ENCODE measurements around the gene MEI4.
"Not testable (repeated sequence)": the region's sequence is repeated elsewhere in the genome, so short reads cannot be mapped to it uniquely, and the experiment has no call there.

The MEI4 gene, protein sequence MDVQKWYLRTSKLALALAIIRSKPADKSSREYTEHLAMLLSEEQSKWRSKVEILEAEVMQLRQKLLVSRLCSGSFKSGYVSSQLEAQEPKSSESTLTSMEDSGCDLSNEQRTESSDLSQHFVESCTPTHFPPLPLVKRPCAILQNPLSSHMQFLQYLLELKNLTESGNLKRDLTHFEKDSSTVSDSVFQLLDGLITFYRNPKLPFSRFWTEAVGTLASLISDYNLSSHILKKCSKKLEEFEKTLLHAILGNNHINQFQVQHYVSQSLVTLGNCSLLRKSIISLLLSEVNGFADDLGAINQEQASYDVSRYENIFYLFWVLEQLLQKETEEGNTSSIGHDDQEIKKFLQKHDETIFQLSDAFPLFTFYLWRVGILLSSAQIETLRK

DNA sequence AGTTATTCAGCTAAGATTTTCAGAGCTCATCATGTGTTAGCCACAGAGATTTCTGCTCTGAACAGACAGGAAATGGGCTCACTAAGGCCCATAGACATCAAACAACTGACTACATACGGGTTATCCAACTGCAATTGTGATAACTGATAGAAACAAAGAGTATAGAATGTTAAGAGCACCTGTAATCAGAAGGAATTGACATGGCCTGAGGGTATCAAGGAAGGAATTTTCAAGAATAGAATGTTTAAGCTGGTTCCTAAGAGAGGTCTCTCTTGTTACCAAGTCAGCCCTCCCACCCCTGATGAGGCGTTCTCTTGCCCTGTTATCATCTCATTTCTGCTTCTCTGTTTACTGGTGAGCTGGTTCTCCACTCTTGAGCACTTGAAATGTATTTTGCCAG lies at the start of gene MEI4:
Gene MEI4 (plus strand): TSS at position 301 of the 400 bp plus-strand sequence. CDS start 37,633 bp downstream, outside the sequence.
- no peak for DNase-seq

DNA sequence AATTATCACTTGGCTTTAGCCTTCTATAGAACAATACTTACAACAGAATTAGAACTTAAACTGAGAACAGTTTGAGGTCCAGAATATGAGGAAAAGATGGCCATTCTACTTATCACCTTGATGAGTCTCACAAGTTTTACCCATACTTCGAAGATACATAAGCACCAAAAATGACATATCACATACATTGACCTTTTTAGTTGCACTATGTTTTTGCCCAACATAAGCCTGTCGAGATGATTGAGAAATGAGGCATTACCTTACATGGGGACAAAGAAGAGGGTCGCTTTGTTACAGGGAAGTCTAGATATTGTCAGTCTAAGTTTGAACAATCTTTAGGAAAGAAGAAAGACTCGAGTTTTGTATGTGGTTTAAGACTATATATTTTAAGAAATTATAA lies 48.4 kb upstream of the MEI4 start:
- DNase-seq, result no peak

DNA sequence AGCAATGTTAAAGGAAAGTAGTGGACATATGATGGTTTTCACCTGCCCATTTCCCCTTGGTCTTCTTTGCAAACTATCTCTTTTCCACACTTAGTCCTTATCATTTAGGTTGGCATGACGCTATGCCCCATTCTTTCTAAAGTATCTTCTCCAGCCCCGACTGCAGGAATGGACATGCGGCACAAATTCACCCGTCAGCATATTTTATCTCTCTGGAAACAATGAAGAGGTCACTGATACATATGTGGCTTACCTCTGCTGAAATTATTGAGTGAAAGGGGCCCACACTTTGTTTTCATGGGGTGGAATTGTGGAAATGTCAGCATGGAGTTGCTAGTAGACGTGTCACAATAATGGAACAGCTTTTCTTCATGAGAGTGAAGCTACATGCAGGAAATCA lies 45.8 kb upstream of the MEI4 start:
- no peak for DNase-seq

DNA sequence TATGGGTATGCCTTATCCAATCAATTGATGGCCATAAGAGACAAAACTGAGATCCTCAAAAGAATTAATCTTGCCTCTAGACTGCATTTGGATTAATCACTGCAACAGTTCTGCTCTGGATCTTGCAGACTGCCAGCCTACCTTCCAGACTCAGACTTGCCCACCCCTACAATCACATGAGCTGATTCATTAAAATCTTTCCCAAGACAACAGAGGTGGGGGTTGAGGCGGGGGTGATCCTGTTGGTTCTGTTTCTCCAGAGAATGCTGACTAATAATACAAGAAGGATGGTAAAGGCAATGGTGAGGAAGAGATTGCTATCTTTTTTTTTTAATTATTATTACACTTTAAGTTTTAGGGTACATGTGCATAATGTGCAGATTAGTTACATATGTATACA lies 43.7 kb upstream of the MEI4 start:
- DNase-seq, result no peak

DNA sequence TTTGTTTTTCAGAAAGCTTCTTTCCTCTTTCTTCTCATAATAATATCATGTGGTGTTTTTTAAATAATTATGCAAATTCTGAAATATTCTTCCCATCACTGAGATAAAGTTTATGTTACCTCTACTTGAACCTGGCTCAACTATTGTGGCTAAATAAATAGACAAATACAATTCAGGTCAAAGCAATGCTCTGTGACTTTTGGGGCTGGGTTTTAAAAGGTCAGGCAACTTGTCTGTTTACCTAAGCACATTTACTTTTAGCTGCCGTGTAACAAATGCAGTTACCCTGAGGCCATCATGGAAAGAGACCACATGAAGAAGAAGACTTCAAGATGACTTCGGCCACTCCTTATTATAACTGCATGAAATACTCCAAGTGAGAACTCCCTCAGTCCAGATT lies 33.7 kb upstream of the MEI4 start:
- no peak for DNase-seq

DNA sequence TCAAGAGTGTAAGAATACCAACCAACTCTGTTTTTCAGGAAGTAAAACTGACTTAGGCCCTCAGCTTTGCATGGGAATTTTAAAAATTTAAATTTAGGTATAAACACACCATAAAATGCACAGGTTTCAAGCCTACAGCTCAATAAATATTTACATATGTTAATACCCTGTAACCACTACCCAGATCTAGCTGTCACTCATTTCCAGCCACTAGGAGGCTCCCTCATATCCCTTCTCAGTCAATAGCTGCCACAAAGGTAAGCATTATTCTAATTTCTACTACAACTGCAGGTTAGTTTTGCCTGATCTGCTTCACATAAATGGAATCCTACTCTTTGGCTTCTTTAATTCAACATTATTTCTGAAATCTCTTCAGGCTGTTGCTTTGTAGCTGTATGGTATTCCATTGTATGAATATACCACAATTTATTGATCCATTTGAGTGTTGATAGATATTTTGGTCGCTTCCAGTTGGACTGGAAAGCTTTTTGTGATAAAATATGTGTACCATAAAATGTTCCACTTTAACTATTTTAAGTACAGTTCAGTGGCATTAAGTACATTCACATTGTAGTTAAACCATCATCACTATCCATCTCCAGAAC lies 32.5 kb upstream of the MEI4 start:
- peak in 1 of 2 experiments; percentile 21 for DNase-seq

DNA sequence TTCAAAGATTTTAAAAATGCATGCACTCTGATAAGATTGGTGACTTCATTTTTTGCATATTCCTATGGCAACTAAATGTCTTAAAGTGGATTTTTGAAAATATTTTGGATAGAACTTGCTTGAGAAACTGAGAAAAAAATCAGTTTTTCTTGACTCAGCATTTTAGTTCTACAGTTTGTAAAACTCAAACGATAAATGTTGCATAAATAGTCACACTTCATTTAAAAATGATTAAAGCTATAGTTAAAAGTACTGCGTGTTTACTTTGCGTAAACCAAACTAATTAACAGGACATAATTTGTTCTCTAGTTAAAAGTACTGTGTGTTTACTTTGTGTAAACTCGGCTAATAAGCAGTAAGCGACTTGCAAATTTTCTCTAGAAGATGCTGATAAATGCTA lies 28.3 kb upstream of the MEI4 start:
- DNase-seq, result no peak

DNA sequence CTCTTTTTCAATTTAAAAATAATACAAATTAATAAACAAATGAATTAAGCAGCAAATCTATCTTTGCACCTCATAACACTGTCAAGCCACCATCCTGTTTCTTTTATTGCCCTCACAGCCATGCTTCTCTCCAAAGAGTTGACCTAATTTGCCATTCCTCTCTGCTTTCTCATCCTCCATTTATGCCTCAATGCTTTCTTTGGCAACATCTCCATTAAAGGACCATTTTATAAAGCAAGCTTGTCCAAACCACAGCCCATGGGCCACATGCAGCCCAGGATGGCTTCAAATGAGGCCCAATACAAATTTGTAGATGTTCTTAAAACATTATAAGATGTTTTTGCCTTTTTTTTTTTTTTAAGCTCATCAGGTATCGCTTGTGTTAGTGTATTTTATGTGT lies 26.4 kb upstream of the MEI4 start:
- DNase-seq, result no peak

DNA sequence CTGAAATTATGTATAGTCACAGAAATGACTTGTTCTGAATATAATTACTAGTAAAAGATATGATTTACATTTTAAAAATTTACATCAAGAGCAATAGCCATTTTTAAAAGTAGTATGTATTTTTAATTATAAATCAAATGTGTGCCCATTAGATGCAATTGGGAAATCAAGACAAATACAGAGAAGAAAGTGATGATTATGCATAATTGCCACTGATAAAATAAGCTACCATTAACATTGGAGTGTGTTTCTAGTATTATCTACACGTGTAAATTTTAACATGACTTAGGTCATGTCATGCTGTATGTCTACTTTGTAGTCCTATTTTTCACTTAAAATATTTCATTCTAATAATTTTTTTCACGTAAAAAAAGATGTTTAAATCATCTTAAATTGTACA lies 22.8 kb upstream of the MEI4 start:
- DNase-seq, result no peak

DNA sequence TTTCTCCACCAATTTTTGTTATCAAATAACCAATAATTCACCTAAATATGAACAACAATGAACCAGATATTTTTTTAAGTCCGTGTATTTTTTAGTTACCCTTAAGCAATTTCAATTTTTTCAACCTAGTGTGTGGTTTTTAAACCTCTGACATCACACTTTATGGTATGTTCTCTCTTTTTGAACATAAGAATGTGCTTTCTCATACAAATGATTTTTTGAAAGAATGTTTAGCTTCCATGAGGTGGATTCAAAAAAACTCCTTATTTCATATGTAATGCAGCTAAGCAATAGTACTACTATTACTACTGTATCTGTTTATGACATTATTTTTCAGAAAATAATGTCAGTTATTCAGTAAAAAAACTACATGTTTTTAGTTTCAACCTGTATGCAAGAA lies 19.4 kb upstream of the MEI4 start:
- no peak for DNase-seq

DNA sequence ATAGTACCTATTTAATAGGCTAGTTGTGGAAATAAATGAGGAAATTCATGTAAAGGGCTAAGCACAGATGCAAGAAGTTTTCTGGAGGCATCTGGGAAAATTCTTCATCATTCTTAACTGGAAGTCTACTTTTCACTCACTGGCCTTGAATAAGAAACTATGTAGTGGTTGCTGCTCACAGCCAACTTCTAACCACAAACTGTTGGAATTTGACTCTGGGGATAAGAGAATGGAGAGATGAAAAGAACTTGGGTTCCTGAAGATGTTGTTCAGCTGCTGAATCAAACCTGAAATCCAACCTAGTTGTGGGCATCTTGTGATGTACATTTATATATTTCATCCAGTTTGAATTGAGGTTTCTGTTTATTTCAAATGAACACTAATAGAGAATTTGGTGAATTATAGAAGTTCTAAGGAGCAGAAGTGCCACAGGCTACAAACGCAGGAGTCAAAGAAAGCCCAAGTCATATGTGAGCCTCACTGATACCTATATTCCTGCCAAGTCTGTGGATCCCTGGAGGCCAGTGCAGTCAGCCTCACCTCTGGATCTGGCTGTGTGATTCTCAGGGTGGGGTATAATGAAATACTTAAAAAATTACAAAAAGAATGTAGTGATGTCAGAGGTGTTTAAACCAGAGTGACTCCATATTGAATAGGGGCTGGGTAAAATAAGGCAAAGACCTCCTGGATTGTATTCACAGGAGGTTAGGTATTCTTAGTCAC lies 18.7 kb upstream of the MEI4 start:
- no peak for DNase-seq

DNA sequence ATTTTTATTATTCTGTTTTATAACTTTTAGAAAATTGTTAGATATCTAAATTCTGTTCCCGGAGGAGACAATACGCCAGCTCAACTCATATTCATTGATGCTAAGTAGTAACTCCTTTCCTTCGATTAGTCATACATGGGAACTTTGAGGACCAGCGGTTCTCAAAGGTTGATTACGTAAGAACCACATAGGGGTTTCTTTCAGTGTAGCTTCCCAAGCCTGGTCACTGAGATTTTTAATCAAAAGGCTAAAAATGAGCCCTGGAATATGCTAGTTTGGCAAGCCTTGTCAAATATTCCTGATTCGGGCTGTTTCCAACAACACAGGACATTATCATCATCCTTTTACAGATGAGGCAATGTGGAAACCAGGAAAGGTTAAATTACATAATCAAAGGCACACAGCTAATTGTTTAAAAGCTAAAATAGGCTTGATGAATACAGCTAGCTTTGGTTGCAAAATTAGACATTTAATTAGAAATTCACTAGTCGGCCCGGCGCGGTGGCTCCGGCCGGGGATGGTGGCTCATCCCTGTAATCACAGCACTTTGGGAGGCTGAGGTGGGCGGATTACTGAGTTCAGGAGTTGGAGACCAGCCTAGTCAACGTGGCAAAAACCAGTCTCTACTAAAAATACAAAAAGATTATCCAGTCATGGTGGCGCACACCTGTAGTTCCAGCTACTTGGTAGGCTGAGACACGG lies 14.6 kb upstream of the MEI4 start:
- DNase-seq, result no peak

DNA sequence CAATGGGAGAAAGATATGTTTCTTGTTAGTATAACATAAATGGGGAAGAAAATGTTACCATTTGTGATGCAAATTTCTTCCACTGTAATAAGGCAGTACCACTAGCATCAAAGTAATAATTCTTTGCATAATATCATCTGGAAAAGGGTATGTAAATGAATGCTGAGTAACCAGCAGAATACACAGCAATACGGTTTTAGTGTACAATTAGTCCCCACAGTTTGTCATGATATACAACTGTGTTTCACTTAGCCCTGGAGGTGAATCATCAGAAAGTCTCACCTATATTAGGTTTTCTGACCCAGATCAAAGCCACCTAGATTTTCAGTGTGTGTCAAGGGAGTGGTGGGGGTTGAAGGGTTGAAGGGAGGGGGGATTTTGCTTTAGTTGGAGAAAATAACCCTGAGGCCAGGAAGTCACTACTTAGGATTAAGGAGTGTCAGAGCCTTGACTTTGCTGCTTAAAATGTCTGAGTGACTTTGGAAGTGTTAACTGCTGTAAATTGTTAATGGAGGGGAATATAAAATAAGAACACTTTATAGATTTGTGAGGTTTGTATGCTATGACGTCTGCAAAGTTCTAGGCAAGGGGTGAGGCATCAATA lies 8.6 kb upstream of the MEI4 start:
- DNase-seq, result no peak

DNA sequence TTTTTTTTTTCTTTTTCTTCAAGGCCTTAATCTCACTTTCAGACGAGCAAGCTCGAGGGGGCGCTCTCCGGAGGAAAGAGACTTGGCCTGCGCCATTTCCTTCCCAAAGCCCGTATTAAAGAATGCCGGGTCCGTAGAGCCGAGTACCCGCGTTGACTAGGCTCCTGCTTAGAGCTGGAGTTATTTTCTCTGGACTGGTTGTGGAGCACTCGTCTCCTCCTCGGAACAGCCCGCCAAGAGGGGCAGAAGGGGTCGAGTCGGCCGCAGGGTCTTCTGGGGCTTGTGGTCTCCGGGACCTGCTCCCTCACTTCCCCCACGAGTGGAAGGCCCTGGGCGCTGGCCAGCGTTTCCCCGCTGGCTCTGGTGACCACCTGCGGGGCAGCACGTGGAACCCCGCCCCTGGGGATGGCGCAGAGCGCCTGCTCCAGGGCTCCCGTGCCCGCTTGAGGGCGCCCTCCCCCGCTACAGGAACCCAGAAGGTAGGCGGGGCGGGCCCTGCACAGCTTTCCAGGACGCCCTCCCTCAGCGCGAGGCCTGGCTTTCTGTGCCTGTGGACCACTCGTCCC lies 2.7 kb upstream of the MEI4 start:
- no peak for DNase-seq

DNA sequence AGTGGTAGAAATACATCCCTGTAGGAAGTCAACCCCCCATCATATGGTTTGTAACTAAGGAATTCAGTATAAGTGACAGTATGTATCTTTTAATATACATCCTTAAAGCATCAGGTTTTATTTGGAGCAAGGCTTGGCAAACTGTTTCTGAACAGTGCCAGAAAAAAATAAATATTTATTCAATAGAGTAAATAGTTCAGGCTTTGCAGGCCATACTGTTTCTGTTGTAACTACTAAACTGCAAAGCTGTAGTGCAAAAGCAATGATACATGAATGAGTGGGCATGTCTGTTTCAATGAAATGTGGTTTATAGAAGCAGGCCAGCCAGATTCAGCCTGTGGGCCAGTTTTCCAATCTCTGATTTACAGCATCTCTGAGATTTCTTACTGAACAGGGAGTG lies 977 bp downstream of the MEI4 start:
- DNase-seq, result no peak

DNA sequence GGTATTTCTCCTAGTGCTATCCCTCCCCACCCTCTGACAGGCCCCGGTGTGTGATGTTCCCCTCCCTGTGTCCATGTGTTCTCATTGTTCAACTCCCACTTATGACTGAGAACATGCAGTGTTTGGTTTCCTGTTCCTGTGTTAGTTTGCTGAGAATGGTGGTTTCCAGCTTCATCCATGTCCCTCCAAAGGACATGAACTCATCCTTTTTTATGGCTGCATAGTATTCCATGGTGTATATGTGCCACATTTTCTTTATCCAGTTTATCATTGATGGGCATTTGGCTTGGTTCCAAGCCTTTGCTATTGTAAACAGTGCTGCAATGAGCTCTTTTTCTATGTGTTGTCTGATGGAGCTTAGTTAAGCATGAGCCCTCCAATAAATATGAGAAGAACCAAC lies 2.2 kb downstream of the MEI4 start:
- DNase-seq, result not testable (repeated sequence)

DNA sequence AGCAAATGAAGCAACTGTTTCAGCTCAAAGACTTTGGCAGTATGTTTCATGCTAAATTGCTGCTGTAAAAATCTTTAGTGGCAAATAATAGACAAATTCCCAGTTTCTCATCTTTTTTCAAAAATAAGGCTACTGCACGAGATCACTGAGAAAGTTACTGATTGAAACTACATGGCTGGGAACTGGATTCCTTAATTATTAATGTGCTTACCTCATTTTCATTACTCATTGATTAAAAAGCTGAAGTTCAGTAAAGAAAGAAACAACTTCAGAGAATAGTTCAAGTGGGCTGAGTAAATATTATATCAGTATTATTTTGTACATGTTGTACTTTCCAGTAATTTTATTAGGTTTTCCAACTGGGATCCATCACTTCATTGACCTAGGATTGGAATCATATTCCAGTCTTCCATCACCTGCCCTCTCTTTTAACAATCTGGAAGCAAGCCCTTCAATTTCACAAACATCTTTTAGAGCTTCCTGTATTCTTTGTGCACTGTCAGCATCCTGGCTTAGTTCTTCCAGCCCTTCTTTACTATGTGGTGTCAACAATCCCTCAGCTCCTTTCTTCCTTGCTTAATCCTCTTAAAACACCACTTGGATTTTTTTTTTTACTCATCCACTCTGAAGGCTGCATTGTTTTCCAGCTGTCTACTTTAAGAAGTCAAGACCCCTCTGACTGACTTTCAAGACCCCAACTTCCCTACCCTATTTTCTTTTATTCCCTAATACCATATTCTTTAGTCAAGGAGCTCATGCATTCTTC lies 4.3 kb downstream of the MEI4 start:
- no peak for DNase-seq

DNA sequence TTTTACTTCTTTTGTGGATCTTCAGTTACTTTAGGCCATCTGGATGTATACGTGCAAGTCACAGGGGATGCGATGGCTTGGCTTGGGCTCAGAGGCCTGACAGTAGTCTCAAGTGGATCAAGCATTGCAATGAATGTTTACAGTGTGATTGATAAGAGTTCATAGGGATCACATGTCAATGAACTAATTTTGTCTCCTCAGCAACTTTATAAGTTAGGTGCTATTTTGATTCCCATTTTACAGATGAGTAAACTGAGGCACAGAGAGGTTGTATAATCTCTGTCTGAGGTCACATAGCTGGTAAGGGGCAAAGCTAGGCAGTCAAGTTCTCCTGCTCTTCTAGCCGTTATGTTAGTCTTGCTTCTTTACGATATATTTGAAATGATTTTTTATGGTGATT lies 13.5 kb downstream of the MEI4 start:
- no peak for DNase-seq

DNA sequence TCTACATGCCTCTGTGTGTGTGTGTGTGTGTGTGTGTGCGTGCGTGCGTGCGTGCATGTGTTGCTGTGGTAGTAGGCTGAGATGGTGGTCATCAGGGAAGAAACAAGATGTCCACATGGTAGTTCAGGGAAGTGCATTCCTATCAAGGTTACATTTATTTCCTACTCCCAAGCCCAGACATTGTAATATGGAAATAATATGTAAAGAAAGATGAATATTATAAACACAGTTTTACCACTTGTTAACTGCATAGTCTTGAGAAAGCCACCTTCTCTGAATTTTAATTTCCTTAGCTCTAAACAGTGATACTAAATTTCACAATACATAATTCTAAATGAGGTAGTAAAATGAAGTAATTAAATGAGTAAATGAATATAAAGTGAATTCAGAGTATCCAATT lies 14.0 kb downstream of the MEI4 start:
- no peak for DNase-seq

DNA sequence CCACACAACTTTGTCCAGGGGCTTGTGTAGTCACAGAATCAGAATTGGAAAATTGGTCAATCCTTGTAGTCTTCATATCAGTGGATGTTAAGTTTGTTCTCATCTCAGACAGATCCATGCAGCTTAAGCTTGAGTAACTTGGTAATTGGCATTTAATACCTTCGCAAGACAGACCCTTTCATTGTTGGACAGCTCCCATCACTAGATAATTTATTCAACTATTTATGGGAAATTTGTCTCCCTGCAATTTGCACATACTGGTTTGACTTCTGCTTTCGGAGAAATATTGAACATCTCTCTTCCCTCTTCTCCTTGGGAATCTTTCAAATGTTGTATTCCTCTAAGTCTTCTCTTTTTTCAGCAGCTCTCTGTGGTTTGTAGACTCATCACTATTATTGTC lies 17.1 kb downstream of the MEI4 start:
- DNase-seq, result no peak

DNA sequence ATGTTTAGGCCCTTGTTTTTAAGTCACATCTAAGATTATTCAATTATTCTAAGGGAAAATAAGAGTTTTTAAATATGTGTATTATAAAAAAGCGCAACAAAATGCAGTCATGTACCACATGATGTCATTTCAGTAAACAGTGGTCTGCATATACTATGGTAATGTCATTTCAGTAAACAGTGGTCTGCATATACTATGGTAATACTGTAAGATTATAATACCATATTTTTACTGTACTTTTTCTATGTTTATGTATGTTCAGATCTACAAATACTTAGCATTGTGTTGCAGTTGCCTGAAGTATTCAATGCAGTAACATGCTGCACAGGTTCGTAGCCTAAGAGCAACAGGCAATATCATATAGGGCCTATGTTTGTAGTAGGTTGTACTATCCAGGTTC lies 21.4 kb downstream of the MEI4 start:
- no peak for DNase-seq

DNA sequence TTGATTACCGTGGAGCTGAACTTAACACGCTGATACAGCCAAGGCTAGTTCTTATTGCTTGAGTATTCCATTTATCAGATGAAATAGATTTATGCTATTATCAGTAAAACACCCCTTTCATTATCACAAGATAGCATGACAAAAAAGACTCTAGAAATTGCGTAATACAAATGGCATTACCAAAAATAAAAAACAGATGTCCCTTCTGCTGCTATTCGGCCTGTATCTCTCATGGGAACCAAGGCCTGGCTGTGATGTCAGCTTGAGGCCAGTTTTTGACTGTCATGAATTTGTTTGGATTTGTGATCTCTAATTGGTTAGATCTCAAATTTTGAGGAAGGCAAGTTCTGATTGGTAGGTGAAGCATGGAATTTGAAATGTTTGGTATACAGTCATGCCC lies 25.2 kb downstream of the MEI4 start:
- DNase-seq, result no peak
